ENCODE data around the gene CBFA2T2.

GRCh38 chr20:33539129-33539528 lies 49.2 kb downstream of the CBFA2T2 start:
- TF ChIP-seq ZSCAN29 (IDR thresholded peaks at IDR 0.05) (no peak), RFX5 (IDR thresholded peaks at IDR 0.05; ENCODE audit: low read depth, low read length) (no peak), CTCF (IDR thresholded peaks at IDR 0.05 in 2 of 3, conservative IDR thresholded peaks at IDR 0.05 in 1 of 3; ENCODE audit: control insufficient read depth in 2 of 3, extremely low read depth in 1 of 3, insufficient read depth in 1 of 3, low read depth in 3 of 3, low read length in 3 of 3) (no peak), EZH2 (IDR thresholded peaks at IDR 0.05; ENCODE audit: borderline replicate concordance, control insufficient read depth, low read depth, low read length) (no peak), CREB1 (IDR thresholded peaks at IDR 0.05; ENCODE audit: low read depth) (no peak), SRF (IDR thresholded peaks at IDR 0.05; ENCODE audit: low read depth in 2 of 2, low read length in 2 of 2) (no peak), MYC (IDR thresholded peaks at IDR 0.05; ENCODE audit: insufficient read depth, insufficient read length, insufficient replicate concordance, low read length, severe bottlenecking) (no peak), EP300 (IDR thresholded peaks at IDR 0.05; ENCODE audit: borderline replicate concordance in 1 of 2, control insufficient read depth in 1 of 2, low read depth in 2 of 2, low read length in 2 of 2) (no peak), USF2 (IDR thresholded peaks at IDR 0.05; ENCODE audit: borderline replicate concordance, low read depth, low read length) (no peak), BRCA1 (IDR thresholded peaks at IDR 0.05; ENCODE audit: low read depth, low read length) (no peak), ATF2 (IDR thresholded peaks at IDR 0.05; ENCODE audit: low read length) (no peak)
